ENCODE measurements around the gene ALKBH1.

DNA sequence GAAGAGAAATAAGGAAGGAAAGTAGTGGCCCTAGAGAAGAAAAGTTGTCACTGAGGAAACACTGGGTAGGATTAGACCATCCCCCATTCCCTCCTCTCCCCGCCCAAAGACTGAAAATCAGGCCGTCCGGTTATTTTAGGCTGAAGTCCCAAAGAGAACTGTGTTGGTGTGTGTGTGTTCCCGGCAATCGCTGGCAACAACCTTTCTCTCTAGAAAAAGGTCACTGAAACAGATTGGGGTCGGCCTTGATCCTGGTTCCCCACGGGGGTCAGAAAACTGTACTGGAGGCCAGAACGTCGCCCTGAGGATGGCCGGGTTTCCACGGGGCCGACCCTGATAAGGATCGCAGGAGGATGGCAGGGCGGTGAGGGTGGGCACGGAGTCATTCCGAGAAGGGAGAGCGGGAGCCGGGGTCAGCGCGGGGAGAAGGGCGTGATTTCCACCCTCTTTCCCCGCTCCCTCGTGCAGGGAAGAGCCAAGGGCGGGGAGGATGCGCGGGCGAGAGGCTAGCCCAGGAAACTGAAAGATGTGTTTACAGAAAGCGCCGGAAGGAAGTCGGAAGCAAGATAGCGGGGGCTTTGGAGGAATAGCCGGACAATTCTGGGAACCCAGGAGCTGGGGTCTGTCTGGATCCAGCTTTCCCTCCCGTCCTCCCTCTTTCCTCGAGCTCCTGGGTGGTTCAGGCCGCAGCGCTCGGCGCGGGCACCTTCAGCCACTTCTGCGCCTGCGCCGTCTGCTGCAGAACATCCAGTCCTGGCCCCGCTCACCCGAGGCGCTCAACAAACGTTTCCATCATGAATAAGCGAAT is 66.1 kb downstream of the ALKBH1 start:
- TF ChIP-seq, protein P1, sequence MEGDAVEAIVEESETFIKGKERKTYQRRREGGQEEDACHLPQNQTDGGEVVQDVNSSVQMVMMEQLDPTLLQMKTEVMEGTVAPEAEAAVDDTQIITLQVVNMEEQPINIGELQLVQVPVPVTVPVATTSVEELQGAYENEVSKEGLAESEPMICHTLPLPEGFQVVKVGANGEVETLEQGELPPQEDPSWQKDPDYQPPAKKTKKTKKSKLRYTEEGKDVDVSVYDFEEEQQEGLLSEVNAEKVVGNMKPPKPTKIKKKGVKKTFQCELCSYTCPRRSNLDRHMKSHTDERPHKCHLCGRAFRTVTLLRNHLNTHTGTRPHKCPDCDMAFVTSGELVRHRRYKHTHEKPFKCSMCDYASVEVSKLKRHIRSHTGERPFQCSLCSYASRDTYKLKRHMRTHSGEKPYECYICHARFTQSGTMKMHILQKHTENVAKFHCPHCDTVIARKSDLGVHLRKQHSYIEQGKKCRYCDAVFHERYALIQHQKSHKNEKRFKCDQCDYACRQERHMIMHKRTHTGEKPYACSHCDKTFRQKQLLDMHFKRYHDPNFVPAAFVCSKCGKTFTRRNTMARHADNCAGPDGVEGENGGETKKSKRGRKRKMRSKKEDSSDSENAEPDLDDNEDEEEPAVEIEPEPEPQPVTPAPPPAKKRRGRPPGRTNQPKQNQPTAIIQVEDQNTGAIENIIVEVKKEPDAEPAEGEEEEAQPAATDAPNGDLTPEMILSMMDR (IDR thresholded peaks at IDR 0.05; ENCODE audit: low read depth, low read length, poor library complexity, severe bottlenecking) = no peak
- TF ChIP-seq EZH2phosphoT487 (IDR thresholded peaks at IDR 0.05; ENCODE audit: borderline replicate concordance, low read length) = no peak
